GM19463 (cell line): ENCODE measurements around the gene RHEB.

Experiments
- ATAC-seq: cut with Tn5 transposase; IDR thresholded peaks from one replicate; pipeline ENCODE4 v1.9.1; 2021; ENCODE audit warnings: mild to moderate bottlenecking, moderate library complexity; ENCODE audit not compliant: unreplicated experiment

The RHEB gene

GRCh38 chr7:151435103-151435916 is 84.4 kb downstream of the RHEB start:
- ATAC-seq, result no peak

- ATAC-seq, result no peak
Measured at GRCh38 chr7:151434549-151434948, 85.1 kb downstream of the RHEB start.

GRCh38 chr7:151433721-151434400 is 85.8 kb downstream of the RHEB start:
- no peak for ATAC-seq

GRCh38 chr7:151432658-151433521 is 86.8 kb downstream of the RHEB start:
- peak; percentile 59 for ATAC-seq

- no peak for ATAC-seq
Measured at GRCh38 chr7:151431768-151432311, 87.9 kb downstream of the RHEB start.

- no peak for ATAC-seq
Measured at GRCh38 chr7:151431281-151431767, 88.4 kb downstream of the RHEB start.

GRCh38 chr7:151430391-151431205 is 89.1 kb downstream of the RHEB start:
- no peak for ATAC-seq

- no peak for ATAC-seq
Measured at GRCh38 chr7:151429560-151430331, 89.9 kb downstream of the RHEB start.

GRCh38 chr7:151429237-151429559 is 90.5 kb downstream of the RHEB start:
- ATAC-seq, result no peak

- no peak for ATAC-seq
Measured at GRCh38 chr7:151428378-151429236, 91.1 kb downstream of the RHEB start.

GRCh38 chr7:151427705-151428377 is 91.9 kb downstream of the RHEB start:
- no peak for ATAC-seq

- no peak for ATAC-seq
Measured at GRCh38 chr7:151426904-151427704, 92.6 kb downstream of the RHEB start.

- no peak for ATAC-seq
Measured at GRCh38 chr7:151426441-151426903, 93.2 kb downstream of the RHEB start.

GRCh38 chr7:151425670-151426440 is 93.8 kb downstream of the RHEB start:
- ATAC-seq, result no peak

GRCh38 chr7:151424799-151425198 is 94.9 kb downstream of the RHEB start:
- ATAC-seq, result no peak

- ATAC-seq, result no peak
Measured at GRCh38 chr7:151423936-151424335, 95.8 kb downstream of the RHEB start.
